ENCODE results near the gene DCAF10.

- TF ChIP-seq SUZ12 (IDR thresholded peaks at IDR 0.05) (no peak), FOXA1 (IDR thresholded peaks at IDR 0.05) (no peak), FOXK2 (IDR thresholded peaks at IDR 0.05) (no peak), TARDBP (IDR thresholded peaks at IDR 0.05) (no peak), L3MBTL2 (conservative IDR thresholded peaks at IDR 0.05) (no peak), SP1 (IDR thresholded peaks at IDR 0.05) (no peak), BHLHE40 (IDR thresholded peaks at IDR 0.05; ENCODE audit: borderline replicate concordance) (no peak)
Observed at GRCh38 chr9:37915911-37916470, 115.4 kb downstream of the DCAF10 start.

Measured in HEK293T (cell line).